NCI-H524 treated with DMSO at 0.1 percent for 48 hours (cell line): ENCODE data around the gene PRR23E.

Source experiments
- DNase-seq: peaks from one replicate; lab custom pipeline; 2025; lab: John Stamatoyannopoulos, UW

The PRR23E gene

GRCh38 chr3:127226946-127227842 is 34.3 kb downstream of the PRR23E start:
- DNase-seq: no peak

GRCh38 chr3:127228866-127229265 is 35.9 kb downstream of the PRR23E start:
- DNase-seq: no peak

- DNase-seq: no peak
Measured at GRCh38 chr3:127233371-127233770, 40.4 kb downstream of the PRR23E start.

- no peak for DNase-seq
Measured at GRCh38 chr3:127234778-127235177, 41.8 kb downstream of the PRR23E start.

- DNase-seq: no peak
Measured at GRCh38 chr3:127235706-127236105, 42.8 kb downstream of the PRR23E start.

GRCh38 chr3:127237835-127238234 is 44.9 kb downstream of the PRR23E start:
- no peak for DNase-seq

GRCh38 chr3:127238602-127239001 is 45.7 kb downstream of the PRR23E start:
- no peak for DNase-seq

DNA sequence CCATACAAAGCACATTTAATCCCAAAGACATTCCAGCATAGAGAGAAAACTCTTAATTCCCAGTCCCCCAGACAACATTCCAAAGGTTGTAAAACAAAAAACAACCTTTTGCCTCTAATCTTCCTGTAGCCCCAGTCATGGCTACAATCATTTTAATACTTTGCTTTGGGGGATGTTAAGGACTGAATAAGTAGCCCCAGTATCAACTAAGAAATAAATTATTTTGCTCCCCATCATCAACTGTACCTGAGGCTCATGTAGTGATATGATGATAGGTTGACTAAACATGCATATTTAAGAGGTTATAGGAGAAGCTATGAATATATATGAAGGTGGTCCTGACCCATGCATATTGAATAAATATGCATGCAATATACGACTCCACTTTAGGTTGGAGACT is 54.4 kb downstream of the PRR23E start:
- no peak for DNase-seq
